Stimulated activated memory B cell treated with anti-CD40 and anti-IgM and Interleukin-4, amounts not matched to agents 10 μg/mL and 1 μg/mL and 100 μg/mL, for 72 hours (primary cell): ENCODE measurements around the gene NTN4.
"Not testable (repeated sequence)": the region's sequence is repeated elsewhere in the genome, so short reads cannot be mapped to it uniquely, and the experiment has no call there.

ENCODE experiments used
- ATAC-seq: fragments of 150-1000 bp; cut with Tn5 transposase; 2 replicates; pipeline ENCODE4 v1.10.0; 2021
- H3K27ac Mint-ChIP-seq: one replicate; pipeline ENCODE4 v1.8.0; 2022; ENCODE audit warnings: mild to moderate bottlenecking, mixed read lengths
- H3K27me3 Mint-ChIP-seq: one replicate; pipeline ENCODE4 v1.8.0; 2022; ENCODE audit warnings: mixed read lengths
- H3K36me3 Mint-ChIP-seq: one replicate; pipeline ENCODE4 v1.8.0; 2022; ENCODE audit warnings: mixed read lengths
- H3K4me1 Mint-ChIP-seq: one replicate; pipeline ENCODE4 v1.8.0; 2022; ENCODE audit warnings: mixed read lengths
- H3K4me3 Mint-ChIP-seq: one replicate; pipeline ENCODE4 v1.8.0; 2022; ENCODE audit warnings: mild to moderate bottlenecking, moderate library complexity, mixed read lengths
- H3K9me3 Mint-ChIP-seq: one replicate; pipeline ENCODE4 v1.8.0; 2022; ENCODE audit warnings: mixed read lengths

The NTN4 gene

GRCh38 chr12:95774311-95775045, 16.1 kb downstream of the NTN4 start:
- Mint-ChIP-seq H3K4me3 (no peak overlapping the region), H3K36me3 (no peaks in the 10 kb centered on the region), H3K27me3 (peaks cover 65% of the 10 kb centered on the region), H3K9me3 (peaks cover 14% of the 10 kb centered on the region), H3K27ac (no peak overlapping the region), H3K4me1 (no peaks in the 10 kb centered on the region)
- no peak for ATAC-seq

GRCh38 chr12:95773320-95773719, 17.2 kb downstream of the NTN4 start:
- Mint-ChIP-seq H3K36me3 (no peaks in the 10 kb centered on the region), H3K27me3 (peaks cover 76% of the 10 kb centered on the region), H3K27ac (no peak overlapping the region), H3K9me3 (peaks cover 14% of the 10 kb centered on the region), H3K4me3 (no peak overlapping the region), H3K4me1 (no peaks in the 10 kb centered on the region)
- no peak for ATAC-seq

GRCh38 chr12:95767703-95768102, 22.9 kb downstream of the NTN4 start:
- no peaks in the 10 kb centered on the region for H3K36me3 Mint-ChIP-seq
- no peak overlapping the region for H3K4me3 Mint-ChIP-seq
- no peaks in the 10 kb centered on the region for H3K9me3 Mint-ChIP-seq
- peaks cover under 1% of the 10 kb centered on the region for H3K4me1 Mint-ChIP-seq
- no peak overlapping the region for H3K27ac Mint-ChIP-seq
- peaks cover 36% of the 10 kb centered on the region for H3K27me3 Mint-ChIP-seq
- ATAC-seq: no peak

DNA sequence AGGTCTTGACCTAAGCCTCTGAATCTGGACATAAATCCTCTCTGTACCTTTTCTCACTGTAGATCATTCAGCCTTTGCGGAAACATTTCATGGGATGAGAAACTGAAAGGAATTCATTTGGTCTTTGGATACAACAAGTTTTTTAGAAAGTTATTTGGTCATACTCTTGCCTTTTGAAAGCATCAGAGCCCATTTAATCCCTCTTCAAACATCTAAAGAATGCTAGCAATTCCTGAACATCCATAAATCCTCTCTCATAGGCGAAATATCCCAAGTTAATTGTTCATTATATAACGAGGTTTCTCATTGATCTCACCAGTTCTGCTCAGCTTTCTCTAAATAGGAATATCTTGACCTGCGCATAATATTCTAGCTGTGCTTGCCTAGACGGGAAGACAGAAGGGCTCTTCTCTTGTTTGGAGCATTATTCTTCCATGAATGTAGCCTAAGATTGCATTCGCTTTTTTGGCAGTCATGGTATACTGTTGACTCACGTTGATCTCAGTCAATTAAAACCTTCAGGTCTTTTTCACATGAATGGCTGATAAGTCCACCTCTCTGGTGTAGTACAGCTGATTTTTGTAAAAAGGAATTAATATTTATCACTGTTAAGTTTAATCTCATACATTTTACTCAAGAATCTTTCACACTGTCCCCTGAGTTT, 24.1 kb downstream of the NTN4 start:
- no peak for ATAC-seq
- no peak overlapping the region for H3K4me3 Mint-ChIP-seq
- no peaks in the 10 kb centered on the region for H3K36me3 Mint-ChIP-seq
- H3K27ac Mint-ChIP-seq: no peak overlapping the region
- peaks cover 8% of the 10 kb centered on the region for H3K4me1 Mint-ChIP-seq
- H3K9me3 Mint-ChIP-seq: no peaks in the 10 kb centered on the region
- peaks cover 27% of the 10 kb centered on the region for H3K27me3 Mint-ChIP-seq

DNA sequence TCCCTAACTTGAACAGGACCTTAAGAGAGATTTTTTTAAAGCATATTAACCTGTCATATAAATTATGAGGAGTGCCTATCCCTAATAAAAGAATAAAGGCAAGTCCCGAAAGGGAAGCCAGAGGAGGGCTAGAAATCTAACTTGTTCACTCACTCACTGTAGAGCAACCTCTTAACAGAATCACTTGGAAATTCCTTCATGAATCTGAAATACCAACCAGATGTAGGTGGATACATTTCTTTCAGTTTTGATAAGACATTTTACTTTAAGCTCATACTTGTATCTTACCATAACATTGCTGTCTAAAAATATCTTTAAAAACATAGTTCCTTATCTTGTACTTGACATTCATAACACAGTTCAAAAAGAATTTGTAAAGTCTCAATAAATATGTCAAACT, 25.7 kb downstream of the NTN4 start:
- Mint-ChIP-seq H3K36me3 (no peaks in the 10 kb centered on the region), H3K27ac (no peak overlapping the region), H3K27me3 (peaks cover 19% of the 10 kb centered on the region), H3K4me3 (no peak overlapping the region), H3K9me3 (no peaks in the 10 kb centered on the region), H3K4me1 (peaks cover 8% of the 10 kb centered on the region)
- no peak for ATAC-seq

- Mint-ChIP-seq H3K4me3 (no peak overlapping the region), H3K27me3 (peaks cover 10% of the 10 kb centered on the region), H3K9me3 (no peaks in the 10 kb centered on the region), H3K36me3 (no peaks in the 10 kb centered on the region), H3K27ac (no peak overlapping the region), H3K4me1 (peaks cover 8% of the 10 kb centered on the region)
- no peak for ATAC-seq
Measured at GRCh38 chr12:95763809-95764253, 26.7 kb downstream of the NTN4 start.

GRCh38 chr12:95762123-95762785, 28.3 kb downstream of the NTN4 start:
- H3K9me3 Mint-ChIP-seq: no peaks in the 10 kb centered on the region
- H3K27me3 Mint-ChIP-seq: peaks cover 6% of the 10 kb centered on the region
- H3K27ac Mint-ChIP-seq: no peak overlapping the region
- ATAC-seq: no peak
- no peak overlapping the region for H3K4me3 Mint-ChIP-seq
- peaks cover 14% of the 10 kb centered on the region for H3K4me1 Mint-ChIP-seq
- no peaks in the 10 kb centered on the region for H3K36me3 Mint-ChIP-seq

DNA sequence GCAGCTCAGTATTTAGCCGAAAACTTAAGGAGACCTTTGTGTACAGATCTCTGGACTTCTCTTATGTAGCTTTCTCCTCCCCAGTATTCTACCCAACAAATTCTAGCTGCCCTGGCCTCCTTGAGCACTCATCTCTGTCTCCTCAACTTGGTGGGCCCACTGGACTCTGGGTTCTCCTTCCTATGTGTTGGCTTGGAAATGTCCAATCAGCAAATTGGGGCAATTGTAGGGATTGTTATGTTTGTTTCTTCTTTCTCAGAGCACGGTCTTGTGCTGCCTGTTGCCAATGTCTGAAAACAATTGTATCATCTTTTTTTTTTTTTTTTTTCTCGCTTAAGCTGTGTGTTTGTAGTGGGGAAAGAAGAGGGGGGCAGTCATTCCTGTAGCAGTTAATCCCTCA, 30.2 kb downstream of the NTN4 start:
- Mint-ChIP-seq H3K36me3 (no peaks in the 10 kb centered on the region), H3K4me3 (no peak overlapping the region), H3K4me1 (peaks cover 14% of the 10 kb centered on the region), H3K27me3 (peaks cover 17% of the 10 kb centered on the region), H3K27ac (no peak overlapping the region), H3K9me3 (no peaks in the 10 kb centered on the region)
- ATAC-seq: no peak

GRCh38 chr12:95759718-95760117, 30.8 kb downstream of the NTN4 start:
- no peak for ATAC-seq
- peaks cover 14% of the 10 kb centered on the region for H3K4me1 Mint-ChIP-seq
- H3K27me3 Mint-ChIP-seq: peaks cover 17% of the 10 kb centered on the region
- H3K36me3 Mint-ChIP-seq: no peaks in the 10 kb centered on the region
- no peak overlapping the region for H3K27ac Mint-ChIP-seq
- H3K4me3 Mint-ChIP-seq: no peak overlapping the region
- H3K9me3 Mint-ChIP-seq: no peaks in the 10 kb centered on the region

DNA sequence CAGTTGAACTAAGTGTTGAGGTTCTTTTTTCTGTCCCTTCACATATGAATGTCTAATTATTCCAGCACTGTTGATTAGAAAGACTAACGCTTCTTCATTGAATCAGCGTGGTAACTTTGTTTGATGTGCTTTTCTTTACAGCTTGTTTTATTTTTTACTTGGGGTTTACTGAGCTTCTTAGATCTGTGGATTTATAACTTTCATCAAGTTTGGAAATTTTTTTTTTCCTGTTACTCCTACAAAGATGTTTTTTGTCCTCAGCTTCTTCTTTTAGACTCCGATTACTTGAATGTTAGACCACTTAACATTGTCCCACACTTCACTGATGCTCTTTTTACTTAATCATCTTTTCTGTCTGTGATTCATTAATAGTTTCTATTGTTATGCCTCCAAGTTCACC, 31.5 kb downstream of the NTN4 start:
- no peak for ATAC-seq
- peaks cover 14% of the 10 kb centered on the region for H3K4me1 Mint-ChIP-seq
- no peaks in the 10 kb centered on the region for H3K9me3 Mint-ChIP-seq
- no peak overlapping the region for H3K27ac Mint-ChIP-seq
- no peaks in the 10 kb centered on the region for H3K36me3 Mint-ChIP-seq
- peaks cover 17% of the 10 kb centered on the region for H3K27me3 Mint-ChIP-seq
- H3K4me3 Mint-ChIP-seq: no peak overlapping the region

GRCh38 chr12:95756362-95756761, 34.2 kb downstream of the NTN4 start:
- Mint-ChIP-seq H3K27me3 (peaks cover 17% of the 10 kb centered on the region), H3K4me1 (peaks cover 6% of the 10 kb centered on the region), H3K4me3 (no peak overlapping the region), H3K27ac (no peak overlapping the region), H3K36me3 (no peaks in the 10 kb centered on the region), H3K9me3 (no peaks in the 10 kb centered on the region)
- no peak for ATAC-seq

DNA sequence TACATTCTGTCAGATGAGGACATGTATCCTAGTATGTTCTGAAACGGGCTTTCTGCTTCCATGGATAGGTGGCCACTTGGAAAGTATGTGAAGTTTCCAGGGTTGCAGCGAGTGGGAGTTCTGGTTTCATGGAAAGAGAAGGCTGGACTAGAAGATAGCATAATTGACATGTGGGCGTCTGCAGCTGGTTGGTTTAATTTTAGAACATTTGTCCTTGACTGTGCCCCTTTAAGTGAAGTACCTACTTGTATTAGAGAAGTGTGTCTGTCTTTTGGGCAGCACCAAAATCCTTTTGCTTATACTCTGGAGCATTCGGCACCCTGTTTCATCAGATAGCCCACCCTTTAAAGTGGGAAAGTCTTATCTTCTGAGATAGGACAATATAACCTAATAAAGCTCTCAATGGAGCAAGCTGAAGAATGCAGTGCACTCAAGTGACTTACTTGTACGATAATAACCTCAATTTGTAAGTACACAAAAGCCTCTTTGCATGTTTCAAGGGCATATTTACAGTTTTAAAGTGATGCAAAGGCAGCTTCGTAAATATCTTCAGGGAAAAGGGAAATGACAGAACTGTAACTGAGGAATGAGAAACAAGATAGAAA, 35.2 kb downstream of the NTN4 start:
- no peak overlapping the region for H3K4me3 Mint-ChIP-seq

DNA sequence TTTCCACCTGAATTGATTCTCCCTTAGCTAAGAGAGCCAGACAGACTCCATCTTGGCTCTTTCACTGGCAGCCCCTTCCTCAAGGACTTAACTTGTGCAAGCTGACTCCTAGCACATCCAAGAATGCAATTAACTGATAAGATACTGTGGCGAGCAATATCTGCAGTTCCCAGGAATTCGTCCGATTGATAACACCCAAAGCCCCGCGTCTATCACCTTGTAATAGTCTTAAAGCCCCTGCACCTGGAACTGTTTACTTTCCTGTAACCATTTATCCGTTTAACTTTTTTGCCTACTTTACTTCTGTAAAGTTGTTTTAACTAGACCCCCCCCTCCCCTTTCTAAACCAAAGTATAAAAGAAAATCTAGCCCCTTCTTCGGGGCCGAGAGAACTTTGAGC, 44.5 kb downstream of the NTN4 start:
- peaks cover 49% of the 10 kb centered on the region for H3K27me3 Mint-ChIP-seq
- not testable (repeated sequence) for H3K4me3 Mint-ChIP-seq, H3K27ac Mint-ChIP-seq, H3K4me1 Mint-ChIP-seq, ATAC-seq
- peaks cover 15% of the 10 kb centered on the region for H3K36me3 Mint-ChIP-seq
- peaks cover 16% of the 10 kb centered on the region for H3K9me3 Mint-ChIP-seq

More for the DNA sequence above, 35.2 kb downstream of the NTN4 start:
- H3K36me3 Mint-ChIP-seq: no peaks in the 10 kb centered on the region
- H3K27ac Mint-ChIP-seq: no peak overlapping the region
- peaks cover 6% of the 10 kb centered on the region for H3K4me1 Mint-ChIP-seq
- H3K27me3 Mint-ChIP-seq: peaks cover 25% of the 10 kb centered on the region
- H3K9me3 Mint-ChIP-seq: no peaks in the 10 kb centered on the region
- ATAC-seq: no peak

- no peak overlapping the region for H3K27ac Mint-ChIP-seq
- H3K27me3 Mint-ChIP-seq: peaks cover 25% of the 10 kb centered on the region
- H3K4me1 Mint-ChIP-seq: no peaks in the 10 kb centered on the region
- H3K9me3 Mint-ChIP-seq: peaks cover 16% of the 10 kb centered on the region
- ATAC-seq: no peak
- H3K4me3 Mint-ChIP-seq: no peak overlapping the region
- H3K36me3 Mint-ChIP-seq: peaks cover 15% of the 10 kb centered on the region
Measured at GRCh38 chr12:95742586-95742985, 48.0 kb downstream of the NTN4 start.

- Mint-ChIP-seq H3K27ac (no peak overlapping the region), H3K4me1 (no peaks in the 10 kb centered on the region), H3K4me3 (no peak overlapping the region), H3K36me3 (peaks cover 15% of the 10 kb centered on the region), H3K9me3 (peaks cover 15% of the 10 kb centered on the region), H3K27me3 (peaks cover 23% of the 10 kb centered on the region)
- ATAC-seq: no peak
Measured at GRCh38 chr12:95741635-95742034, 48.9 kb downstream of the NTN4 start.
